Measurements from ENCODE around the gene MYH1.
"Not testable (repeated sequence)": the region's sequence is repeated elsewhere in the genome, so short reads cannot be mapped to it uniquely, and the experiment has no call there.

DNA sequence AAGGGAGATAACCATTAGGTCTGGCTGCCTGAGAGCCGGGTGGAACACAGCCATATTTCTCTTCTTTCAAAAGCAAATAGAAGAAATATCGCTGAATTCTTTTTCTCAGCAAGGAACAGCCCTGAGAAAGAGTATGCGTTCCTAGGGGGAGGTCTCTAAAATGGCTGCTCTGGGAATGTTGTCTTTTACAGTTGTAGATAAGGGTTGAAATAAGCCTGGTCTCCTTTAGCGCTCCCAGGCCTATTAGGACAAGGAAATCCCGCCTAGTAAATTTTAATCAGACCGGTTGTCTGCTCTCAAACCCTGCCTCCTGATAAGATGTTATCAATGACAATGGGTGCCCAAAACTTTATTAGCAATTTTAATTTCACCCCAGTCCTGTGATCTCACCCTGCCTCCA, 22.8 kb upstream of the MYH1 start:
- TF ChIP-seq, protein P1, sequence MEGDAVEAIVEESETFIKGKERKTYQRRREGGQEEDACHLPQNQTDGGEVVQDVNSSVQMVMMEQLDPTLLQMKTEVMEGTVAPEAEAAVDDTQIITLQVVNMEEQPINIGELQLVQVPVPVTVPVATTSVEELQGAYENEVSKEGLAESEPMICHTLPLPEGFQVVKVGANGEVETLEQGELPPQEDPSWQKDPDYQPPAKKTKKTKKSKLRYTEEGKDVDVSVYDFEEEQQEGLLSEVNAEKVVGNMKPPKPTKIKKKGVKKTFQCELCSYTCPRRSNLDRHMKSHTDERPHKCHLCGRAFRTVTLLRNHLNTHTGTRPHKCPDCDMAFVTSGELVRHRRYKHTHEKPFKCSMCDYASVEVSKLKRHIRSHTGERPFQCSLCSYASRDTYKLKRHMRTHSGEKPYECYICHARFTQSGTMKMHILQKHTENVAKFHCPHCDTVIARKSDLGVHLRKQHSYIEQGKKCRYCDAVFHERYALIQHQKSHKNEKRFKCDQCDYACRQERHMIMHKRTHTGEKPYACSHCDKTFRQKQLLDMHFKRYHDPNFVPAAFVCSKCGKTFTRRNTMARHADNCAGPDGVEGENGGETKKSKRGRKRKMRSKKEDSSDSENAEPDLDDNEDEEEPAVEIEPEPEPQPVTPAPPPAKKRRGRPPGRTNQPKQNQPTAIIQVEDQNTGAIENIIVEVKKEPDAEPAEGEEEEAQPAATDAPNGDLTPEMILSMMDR (optimal IDR thresholded peaks at IDR 0.05 in 1 of 3, IDR thresholded peaks at IDR 0.05 in 1 of 3, conservative IDR thresholded peaks at IDR 0.05 in 1 of 3; ENCODE audit: extremely low read depth in 1 of 3, insufficient read depth in 2 of 3, low read length in 3 of 3), result not testable (repeated sequence)
- not testable (repeated sequence) for TF ChIP-seq EZH2 (IDR thresholded peaks at IDR 0.05; ENCODE audit: low read length)
